Esophagus muscularis mucosa (tissue), 4 donors: Measurements from ENCODE around the gene PRR9. TPM values are rescaled to one million over a fixed set of nuclear protein-coding genes. Genes with fewer than 3 reads are reported as not detected.
"Not testable (repeated sequence)": the region's sequence is repeated elsewhere in the genome, so short reads cannot be mapped to it uniquely, and the experiment has no call there.

Source experiments
- DNase-seq: peaks from one replicate; pipeline ENCODE4 v3.0.0-alpha.2; 2017; ENCODE audit errors: extremely low spot score
- H3K27ac ChIP-seq, 4 donors: fragments of 200-600 bp; sonication (generic); replicated peaks in 1 of 4; 1 replicate in 3 of 4; 2 replicates in 1 of 4; pipeline ENCODE4 v1.5.1; 2016 to 2019; ENCODE audit warnings: mild to moderate bottlenecking in 1 of 4
- H3K27me3 ChIP-seq, 4 donors: fragments of 200-600 bp; sonication (generic); one replicate each; pipeline versions ENCODE4 v1.5.1 to v1.6.0; 2016 to 2019
- H3K36me3 ChIP-seq, 4 donors: fragments of 200-600 bp; sonication (generic); one replicate each; pipeline ENCODE4 v1.5.1; 2016 to 2019
- H3K4me1 ChIP-seq, 4 donors: fragments of 200-600 bp; sonication (generic); one replicate each; pipeline ENCODE4 v1.5.1; 2016 to 2019
- H3K4me3 ChIP-seq, 4 donors: fragments of 200-600 bp; sonication (generic); 1 replicate in 2 of 4; 2 replicates in 2 of 4; pipeline ENCODE4 v1.5.1; 2016 to 2019; ENCODE audit warnings: mild to moderate bottlenecking in 4 of 4, moderate library complexity in 1 of 4
- H3K9me3 ChIP-seq, 4 donors: fragments of 200-600 bp; sonication (generic); 1 replicate in 3 of 4; 2 replicates in 1 of 4; pipeline ENCODE4 v1.5.1; 2016 to 2019
- CTCF ChIP-seq, 3 experiments: fragments of 200-600 bp in 2 of 3; fragments of 450-650 bp in 1 of 3; sonication (generic) in 2 of 3; IDR thresholded peaks; one replicate each; pipeline ENCODE4 v1.5.1; 2017 to 2019; ENCODE audit warnings: antibody characterized with exemption in 3 of 3, mild to moderate bottlenecking in 2 of 3, moderate library complexity in 1 of 3
- EP300 ChIP-seq: sonication (generic); formaldehyde crosslinking; IDR thresholded peaks from one replicate; pipeline ENCODE4 v1.6.1; 2017; ENCODE audit warnings: antibody characterized with exemption
- POLR2A ChIP-seq: fragments of 450-650 bp; IDR thresholded peaks from one replicate; pipeline ENCODE4 v1.6.1; 2017; ENCODE audit warnings: antibody characterized with exemption, moderate library complexity, mild to moderate bottlenecking, low read depth
- POLR2AphosphoS5 ChIP-seq, 2 donors: sonication (generic); formaldehyde crosslinking; IDR thresholded peaks; one replicate each; pipeline ENCODE4 v1.6.1; 2017; ENCODE audit warnings: antibody characterized with exemption in 2 of 2
- WGBS: methylation state at CpG from one replicate; pipeline ENCODE4 v1.1.5; 2018; 5-methylcytosine and 5-hydroxymethylcytosine counted together
- intact Hi-C: fragments of 100-400 bp; cut with DNase I; formaldehyde crosslinking; loops from one replicate; pipeline ENCODE4 v1.15.1; 2023
- total RNA-seq, 4 donors: library from RNA; depleted of rRNA; stranded (reverse); fragments of >200 nt; gene quantifications; one replicate each; pipeline versions ENCODE4 v1.1.0 to v1.2.1, GENCODE V29; 2016

PRR9 gene
- total RNA-seq, 4 donors from 2014 or later = 1.2 TPM; not detected in 3

- intact Hi-C loops = no loop called here
- WGBS = 69% methylated on average over 2 of the region's 2 CpGs
- Histone ChIP-seq H3K4me1 (no peaks in the 10 kb centered on the region), H3K27ac (no peak overlapping the region), H3K4me3 (no peak overlapping the region), H3K36me3 (no peaks in the 10 kb centered on the region), H3K27me3 (peaks cover 0 to 5% (median 0%) of the 10 kb centered on the region in 4 donors), H3K9me3 (no peaks in the 10 kb centered on the region)
- no peak for TF ChIP-seq POLR2A
- TF ChIP-seq POLR2AphosphoS5 (IDR thresholded peaks at IDR 0.05) = no peak
- no peak for TF ChIP-seq EP300
- TF ChIP-seq CTCF (IDR thresholded peaks at IDR 0.05) = no peak
- no peak for DNase-seq
Observed at GRCh38 chr1:153217744-153218416, 496 bp downstream of the PRR9 start.

GRCh38 chr1:153220606-153221303, 3.4 kb downstream of the PRR9 start:
- H3K36me3 ChIP-seq = no peaks in the 10 kb centered on the region
- no peak for TF ChIP-seq EP300
- no peak for TF ChIP-seq POLR2AphosphoS5 (IDR thresholded peaks at IDR 0.05)
- TF ChIP-seq CTCF (IDR thresholded peaks at IDR 0.05) = no peak
- TF ChIP-seq POLR2A = no peak
- WGBS = 57% methylated on average over 6 of the region's 6 CpGs
- intact Hi-C loops = loop anchor here (5.0 kb wide), 2 partner anchors 338 to 563 kb away; no protein-coding TSS in a partner anchor
- DNase-seq = no peak
- H3K27me3 ChIP-seq = peaks cover 0 to 8% (median 0%) of the 10 kb centered on the region in 4 donors
- H3K9me3 ChIP-seq = no peaks in the 10 kb centered on the region
- no peak overlapping the region for H3K4me3 ChIP-seq
- H3K27ac ChIP-seq = no peak overlapping the region
- H3K4me1 ChIP-seq = no peaks in the 10 kb centered on the region

- H3K4me3 ChIP-seq, H3K9me3 ChIP-seq, H3K36me3 ChIP-seq, H3K27ac ChIP-seq, DNase-seq, H3K4me1 ChIP-seq: not testable (repeated sequence)
- intact Hi-C loops = loop anchor here (5.0 kb wide), 2 partner anchors 341 to 566 kb away; no protein-coding TSS in a partner anchor
- WGBS = 58% methylated on average over 12 of the region's 16 CpGs
- H3K27me3 ChIP-seq = peaks cover 0 to 18% (median 0%) of the 10 kb centered on the region in 4 donors
- peak; percentile 59 to 75 (median 61) for TF ChIP-seq CTCF (IDR thresholded peaks at IDR 0.05)
Observed at GRCh38 chr1:153223040-153223891, 5.9 kb downstream of the PRR9 start.

GRCh38 chr1:153227810-153228209, 10.4 kb downstream of the PRR9 start:
- no peaks in the 10 kb centered on the region for H3K9me3 ChIP-seq
- no peaks in the 10 kb centered on the region for H3K4me1 ChIP-seq
- TF ChIP-seq CTCF (IDR thresholded peaks at IDR 0.05) = no peak
- intact Hi-C loops = no loop called here
- H3K4me3 ChIP-seq = no peak overlapping the region
- WGBS = 75% methylated on average over 2 of the region's 2 CpGs
- H3K27me3 ChIP-seq = peaks cover 0 to 26% (median 0%) of the 10 kb centered on the region in 4 donors
- no peaks in the 10 kb centered on the region for H3K36me3 ChIP-seq
- no peak for DNase-seq
- no peak overlapping the region for H3K27ac ChIP-seq
